GM21528 (cell line): ENCODE results near the gene FYTTD1.

Experiments
- ATAC-seq: cut with Tn5 transposase; IDR thresholded peaks from one replicate; pipeline ENCODE4 v1.9.1; 2021; ENCODE audit warnings: mild to moderate bottlenecking, moderate library complexity; ENCODE audit not compliant: unreplicated experiment, low FRiP score

FYTTD1 gene

DNA sequence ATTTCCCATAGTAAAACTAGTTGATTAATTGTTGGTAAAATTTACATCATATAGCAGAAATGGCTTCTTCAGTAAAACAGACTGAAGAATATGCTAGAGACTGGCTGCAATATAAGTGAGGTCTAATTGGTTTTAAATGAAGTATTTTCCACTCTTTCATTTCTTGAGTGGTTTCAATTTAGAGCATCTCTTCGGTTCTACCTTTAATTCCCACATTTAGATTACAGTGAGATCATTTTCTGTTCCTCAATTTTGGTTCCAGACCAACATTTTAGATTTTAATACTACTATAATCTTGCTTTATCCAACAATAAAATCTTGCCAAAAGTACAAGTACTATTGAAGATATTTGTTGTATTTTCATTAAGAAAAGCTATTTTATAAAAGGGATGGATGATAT, 40.4 kb downstream of the FYTTD1 start:
- ATAC-seq, result no peak

DNA sequence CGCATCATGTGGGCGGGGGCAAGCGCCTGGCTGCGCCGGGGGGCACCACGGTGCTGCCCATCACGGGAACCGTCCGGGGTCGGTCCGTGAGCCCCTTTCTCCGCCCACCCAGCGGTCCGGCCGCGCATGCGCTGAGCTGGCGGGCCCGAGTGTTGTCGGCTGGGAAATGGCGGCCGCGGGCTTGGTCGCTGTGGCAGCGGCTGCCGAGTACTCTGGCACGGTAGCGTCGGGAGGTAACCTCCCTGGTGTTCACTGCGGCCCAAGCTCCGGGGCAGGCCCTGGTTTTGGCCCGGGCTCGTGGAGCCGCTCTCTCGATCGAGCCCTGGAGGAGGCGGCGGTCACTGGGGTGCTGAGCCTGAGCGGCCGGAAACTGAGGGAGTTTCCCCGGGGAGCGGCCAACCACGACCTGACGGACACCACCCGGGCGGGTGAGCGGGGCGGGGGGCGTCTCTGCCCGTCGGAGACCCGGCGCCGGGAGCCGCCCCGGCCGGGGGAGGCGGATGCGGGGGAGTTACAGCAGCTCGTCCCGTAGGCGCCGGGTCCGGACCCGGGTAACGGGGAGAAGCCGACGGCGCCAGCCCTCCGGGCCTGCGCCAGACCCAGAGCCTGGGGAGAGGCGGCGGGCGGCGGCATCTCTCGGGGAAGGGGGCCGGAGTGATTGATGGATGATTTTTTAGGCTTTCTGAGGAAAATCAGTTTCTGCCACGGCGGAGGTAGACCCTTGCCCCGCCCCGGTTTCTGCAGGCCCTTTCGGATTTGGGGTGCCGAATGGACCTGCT, 41.6 kb downstream of the FYTTD1 start, which contains the start of gene LRCH3:
TSS of gene LRCH3 (plus strand) at position 142 of the 779 bp plus-strand sequence. CDS start at position 167, 25 bp downstream.
- peak; percentile 75 for ATAC-seq

DNA sequence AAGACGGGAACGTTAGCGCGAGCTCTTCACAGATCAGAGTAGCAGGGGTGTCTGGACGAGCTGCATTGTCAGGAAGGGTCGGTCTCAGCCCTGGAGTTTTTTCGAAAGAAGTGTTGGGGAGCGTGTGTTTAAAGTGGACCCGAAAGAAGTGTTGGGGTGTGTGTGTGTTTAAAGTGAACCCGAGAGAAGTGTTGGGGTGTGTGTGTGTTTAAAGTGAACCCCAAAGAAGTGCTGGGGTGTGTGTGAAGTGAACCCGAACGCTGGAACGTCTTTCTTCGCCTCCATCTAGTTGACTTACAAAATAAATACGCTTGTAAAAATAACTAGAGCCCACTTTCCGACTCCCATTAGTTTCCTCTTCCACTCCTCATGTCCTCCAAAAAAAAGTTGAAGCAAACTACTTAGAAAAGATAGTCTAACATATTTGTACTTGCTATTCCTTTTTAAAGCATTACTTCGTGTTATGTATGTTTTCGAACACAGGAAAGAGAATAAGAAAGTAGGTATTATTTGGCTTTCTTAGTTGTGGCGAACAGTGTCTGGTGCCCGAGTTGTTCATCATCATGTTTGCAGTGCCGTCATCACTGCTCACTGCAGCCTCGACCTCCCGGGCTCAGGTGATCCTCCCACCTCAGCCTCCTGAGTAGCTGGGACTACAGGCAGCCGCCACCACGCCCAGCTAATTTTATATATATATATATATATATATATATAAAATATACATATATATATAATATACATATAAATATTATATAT, 42.4 kb downstream of the FYTTD1 start:
- ATAC-seq, result peak; percentile 19

DNA sequence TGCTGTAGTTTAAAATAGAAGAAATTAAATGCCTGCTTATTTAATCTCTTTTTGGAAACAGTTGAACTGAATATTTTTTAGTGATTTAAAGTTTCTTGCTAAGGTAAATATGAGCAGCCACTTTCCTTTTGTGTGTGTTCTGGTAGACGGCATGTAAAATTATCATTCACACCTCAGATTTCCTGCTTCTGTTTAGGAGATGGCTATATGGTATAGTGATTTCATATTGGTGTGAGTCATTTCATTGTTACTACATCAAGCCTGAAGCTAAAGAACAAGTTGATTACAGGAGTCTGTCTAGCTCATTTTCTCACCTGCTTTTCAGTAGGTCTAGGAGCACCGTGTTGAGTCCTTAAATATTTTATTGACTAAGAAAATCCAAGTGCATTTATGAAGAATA, 43.6 kb downstream of the FYTTD1 start:
- ATAC-seq, result no peak

DNA sequence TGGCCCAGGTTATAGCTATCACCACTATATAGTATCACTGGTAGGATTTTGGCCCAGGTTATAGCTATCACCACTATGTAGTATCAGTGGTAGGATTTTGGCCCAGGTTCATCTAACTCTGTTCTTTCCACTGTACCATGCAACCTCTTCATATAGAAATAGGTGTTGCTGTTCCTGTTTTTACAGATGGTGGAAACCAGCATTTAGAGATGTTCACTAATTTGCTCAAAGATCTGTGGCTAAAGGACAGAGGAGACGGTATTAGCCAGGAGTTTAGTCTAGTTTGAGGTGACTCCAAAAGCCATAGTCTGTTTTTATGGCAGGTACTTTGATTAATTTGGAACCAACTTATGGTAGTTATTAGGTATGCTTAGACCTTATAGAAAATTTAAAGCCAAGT, 44.4 kb downstream of the FYTTD1 start:
- ATAC-seq, result no peak

DNA sequence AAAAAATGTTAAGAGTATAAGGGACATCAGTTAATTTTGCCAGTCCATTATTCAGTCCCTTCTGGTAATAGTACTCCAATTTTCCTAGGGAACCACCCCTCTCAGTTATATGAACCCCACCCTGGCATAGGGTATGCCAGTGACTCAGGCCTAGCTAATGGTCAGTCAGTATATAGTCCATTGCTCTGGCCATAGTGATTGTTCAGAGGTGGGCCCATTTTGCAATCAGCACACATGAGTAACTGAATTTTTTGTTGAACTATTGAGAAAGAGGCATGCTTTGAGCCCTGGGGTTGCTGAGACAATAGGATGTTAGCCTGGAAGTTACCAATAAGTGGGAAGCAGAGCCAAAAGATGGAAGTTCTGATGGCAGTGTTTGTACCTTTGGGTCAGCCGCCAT, 45.5 kb downstream of the FYTTD1 start:
- no peak for ATAC-seq

DNA sequence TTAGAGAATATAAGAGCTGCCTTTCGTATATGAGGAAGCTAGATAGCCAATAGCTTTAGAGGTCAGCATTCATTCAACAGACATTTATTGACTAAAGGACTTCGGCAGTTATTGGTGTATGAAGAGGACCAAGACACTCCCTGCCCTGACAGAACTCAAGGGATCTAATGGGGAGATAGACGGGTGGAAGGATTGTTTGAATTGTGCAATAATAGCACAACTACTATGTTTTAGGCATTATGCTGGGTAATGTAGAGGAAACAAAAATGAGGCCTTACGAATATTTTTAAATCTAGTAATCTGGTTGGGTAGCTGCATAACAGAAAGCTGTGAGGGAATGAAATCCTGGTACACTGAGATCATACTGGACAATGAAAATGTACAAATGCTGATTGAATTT, 46.4 kb downstream of the FYTTD1 start:
- ATAC-seq, result no peak

DNA sequence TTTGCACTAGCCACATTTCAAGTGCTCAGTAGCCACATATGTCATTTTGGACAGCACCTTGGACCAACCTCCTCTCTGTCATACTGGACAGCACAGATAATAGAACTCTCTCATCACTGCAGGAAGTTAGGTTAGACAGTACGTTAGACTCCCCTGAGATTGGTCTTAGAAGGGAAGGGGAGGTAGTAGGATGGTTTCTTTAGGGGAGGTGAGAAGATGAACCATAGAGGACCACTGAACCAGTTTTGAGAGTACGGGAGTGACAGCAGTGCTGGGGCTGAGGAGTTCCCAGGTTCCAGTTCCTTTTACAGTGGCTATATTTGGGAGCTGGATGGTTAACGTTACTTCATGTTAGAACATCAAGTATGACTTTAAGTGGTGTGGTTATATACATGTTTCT, 49.2 kb downstream of the FYTTD1 start:
- peak; percentile 53 for ATAC-seq

DNA sequence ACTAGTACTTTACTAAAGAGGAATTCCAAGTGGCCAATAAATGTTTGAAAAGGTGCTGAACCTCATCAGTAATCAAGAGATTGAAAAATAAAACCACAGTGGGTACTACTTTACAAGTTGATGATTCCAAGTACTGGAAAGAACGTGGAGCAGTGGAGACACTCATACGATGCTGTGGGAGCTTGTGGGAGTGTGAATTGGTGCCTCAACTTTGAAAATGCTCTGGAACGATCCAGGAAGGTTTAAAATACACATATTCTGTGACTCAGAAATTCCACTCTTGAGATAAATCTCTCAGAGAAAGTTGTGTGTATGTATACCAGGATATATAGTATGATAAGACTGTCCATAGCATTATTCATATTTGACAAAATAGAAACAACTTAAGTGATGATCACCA, 50.7 kb downstream of the FYTTD1 start:
- no peak for ATAC-seq

DNA sequence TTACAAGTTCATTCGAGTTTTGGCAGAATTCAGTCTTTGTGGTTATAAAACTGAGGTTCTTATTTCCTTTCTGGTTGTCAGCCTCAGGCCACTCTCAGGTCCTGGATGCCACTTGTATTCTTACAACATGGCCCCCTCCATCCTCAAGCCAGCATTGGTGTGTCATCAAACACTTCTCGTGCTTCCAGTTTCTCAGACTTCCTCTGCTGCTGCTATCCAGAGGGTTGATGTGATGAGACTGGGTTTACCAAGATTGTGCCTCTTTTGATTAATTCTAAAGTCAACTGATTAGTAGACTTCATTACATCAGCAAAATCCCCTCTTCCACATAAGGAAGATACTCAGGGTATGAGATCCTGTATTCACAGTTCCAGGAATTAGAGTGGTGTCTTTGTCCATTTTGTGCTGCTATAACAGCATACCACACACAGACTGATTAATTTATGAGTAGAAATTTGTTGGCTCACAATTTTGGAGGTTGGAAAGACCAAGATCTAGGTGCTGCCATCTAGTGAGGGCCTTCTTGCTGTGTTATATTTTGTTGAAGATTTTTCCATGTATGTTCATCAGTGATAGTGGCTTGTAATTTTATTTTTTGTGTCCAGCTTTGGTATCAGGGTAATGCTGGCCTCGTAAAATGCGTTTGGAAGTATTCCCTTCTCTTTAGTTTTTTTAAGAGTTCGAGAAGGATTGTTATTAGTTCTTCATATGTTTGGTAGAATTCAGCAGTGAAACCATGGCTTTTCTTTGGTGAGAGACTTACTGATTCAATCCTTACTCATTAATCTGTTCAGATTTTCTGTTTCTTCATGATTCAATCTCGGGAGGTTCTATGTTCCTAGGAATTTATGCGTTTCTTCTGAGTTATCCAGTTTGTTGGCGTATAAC, 52.5 kb downstream of the FYTTD1 start:
- no peak for ATAC-seq

DNA sequence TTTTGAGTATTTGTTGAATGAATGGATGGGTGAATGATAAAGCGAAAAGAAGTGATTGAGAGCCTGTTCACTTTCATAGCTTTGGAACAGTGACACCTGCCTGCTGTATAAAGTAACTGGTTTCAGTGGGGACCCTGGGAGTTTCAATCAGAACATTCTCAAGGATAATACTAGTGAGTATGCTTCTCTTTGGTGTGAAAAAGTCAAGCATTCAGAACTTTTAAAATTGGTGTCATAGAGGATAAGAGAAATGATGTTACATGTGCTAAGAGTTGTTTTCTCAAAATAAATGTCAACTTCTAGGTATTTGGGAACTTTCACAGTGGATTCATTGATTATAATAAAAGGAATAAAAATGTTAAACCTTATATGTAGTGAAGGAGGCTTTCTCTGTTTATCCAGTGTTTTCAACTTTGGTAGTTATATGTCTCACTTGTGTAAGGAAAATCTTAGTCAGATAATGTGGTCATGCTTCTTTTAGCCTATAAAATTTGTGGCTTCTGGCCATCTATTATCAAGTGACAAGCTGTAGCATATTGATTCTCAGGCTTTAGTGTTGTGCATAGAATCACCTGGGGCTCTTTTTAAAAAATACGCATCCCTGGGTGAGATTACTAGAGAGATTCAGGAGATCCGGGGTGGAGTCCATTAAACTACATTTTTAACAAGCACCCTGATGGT, 53.2 kb downstream of the FYTTD1 start:
- no peak for ATAC-seq

DNA sequence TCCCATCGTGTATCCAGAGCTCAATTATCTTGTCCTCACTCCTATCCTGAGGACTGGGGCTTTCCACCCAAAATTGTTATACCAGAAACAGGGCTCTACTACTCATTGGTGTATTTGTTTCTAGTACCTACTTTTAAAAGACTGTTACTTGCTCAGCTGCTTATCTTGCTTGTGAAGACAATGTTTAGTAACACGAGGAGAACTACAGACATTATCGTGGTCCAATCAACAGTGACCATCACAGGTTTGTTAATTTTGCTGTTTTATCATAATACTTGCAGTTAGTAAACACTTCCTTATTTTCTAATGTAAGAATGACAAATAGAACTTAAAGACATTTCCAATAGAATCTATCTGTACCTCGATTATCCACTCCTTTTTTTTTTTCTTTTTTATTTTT, 54.8 kb downstream of the FYTTD1 start:
- ATAC-seq, result no peak

DNA sequence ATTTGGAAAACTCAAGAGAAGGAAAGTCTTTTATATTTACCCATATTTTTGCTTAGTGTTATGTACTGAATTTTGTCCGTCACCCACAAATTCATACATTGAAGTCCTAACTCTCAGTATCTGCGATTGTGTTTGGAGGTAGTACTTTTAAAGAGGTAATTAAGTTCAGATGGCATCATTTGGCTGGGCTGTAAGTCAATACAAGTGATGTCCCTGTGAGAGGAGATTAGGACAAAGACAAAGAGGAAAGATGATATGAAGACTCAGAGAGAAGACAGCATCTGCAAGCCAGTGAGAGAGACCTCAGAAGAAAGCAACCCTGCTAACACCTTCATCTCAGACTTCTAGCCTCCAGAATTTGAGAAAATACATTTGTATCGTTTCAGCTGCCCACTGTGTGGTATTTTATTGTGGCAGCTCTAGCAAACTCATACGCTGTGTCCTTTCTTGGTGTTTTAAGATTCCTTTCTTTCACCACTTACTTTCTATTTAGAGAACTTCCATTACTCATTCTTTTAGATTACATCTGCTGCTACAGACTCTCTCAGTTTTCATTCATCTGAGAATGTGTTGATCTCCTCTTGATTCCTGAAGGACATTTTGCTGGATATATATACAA, 58.4 kb downstream of the FYTTD1 start:
- ATAC-seq, result no peak

DNA sequence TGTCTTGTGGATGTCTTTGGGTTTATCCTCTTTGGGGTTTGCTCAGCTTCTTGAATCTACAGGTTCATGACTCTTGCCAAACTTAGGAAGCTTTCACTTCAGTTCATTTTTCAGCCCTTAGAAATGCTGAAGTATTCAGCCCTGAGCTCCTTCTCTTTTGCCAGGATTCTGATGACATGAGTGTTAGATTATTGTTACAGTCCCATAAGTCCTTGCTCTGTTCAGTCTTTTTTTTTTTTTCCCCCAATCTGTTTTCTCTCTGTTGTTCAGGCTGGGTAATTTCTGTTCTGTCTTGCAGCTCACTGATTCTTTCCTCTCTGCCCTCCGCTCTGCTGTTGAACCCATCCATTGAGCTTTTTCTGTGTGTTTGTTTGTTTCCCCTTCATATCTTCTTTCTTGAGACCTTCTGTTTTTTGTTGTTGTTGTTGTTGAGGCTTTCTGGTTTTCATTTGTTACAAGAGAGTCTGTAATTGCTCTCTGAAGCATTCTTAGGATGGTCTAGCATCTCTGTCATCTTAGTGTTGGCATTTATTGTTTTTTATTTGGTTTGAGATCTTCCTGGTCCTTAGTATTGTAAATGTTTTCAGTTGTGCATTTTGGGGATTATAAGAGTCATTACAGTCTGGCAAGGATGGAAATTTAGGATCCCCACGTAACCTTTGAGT, 59.8 kb downstream of the FYTTD1 start:
- ATAC-seq, result no peak

DNA sequence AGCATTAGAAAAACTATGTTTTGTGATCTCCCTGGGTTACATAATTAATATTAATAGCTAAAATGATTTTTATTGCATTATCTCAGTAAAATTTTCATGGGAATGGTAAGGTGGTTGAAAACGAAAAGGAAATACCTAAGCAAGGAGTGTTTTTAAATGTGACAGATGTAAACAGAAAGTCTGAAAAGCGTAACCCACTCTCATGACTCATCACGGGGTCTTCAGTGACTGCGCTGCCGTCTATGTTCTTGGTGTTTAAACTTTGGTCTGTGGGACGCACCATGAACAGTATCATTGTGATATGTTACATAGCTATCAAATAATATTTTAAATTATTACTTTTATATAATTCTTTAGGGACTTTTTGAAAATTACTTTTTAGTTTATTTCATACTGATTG, 61.2 kb downstream of the FYTTD1 start:
- no peak for ATAC-seq

DNA sequence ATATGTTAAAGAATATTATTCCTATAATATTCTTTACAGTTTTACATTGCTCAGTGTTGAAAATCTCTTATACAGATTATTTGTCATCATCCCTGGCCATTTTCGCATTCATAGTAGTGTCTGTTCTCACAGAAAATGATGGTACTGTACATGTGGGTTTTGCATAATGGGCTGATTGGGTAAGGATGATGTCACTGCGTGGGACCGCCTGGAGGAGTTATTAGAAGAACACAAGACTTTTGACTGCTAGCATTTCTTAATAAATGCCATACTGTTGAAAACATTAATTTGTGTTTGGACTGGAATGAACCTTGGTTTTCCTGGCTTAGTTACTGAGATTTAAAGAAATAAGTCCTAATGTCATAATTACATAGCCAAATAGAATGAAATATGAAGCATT, 61.7 kb downstream of the FYTTD1 start:
- ATAC-seq, result no peak

DNA sequence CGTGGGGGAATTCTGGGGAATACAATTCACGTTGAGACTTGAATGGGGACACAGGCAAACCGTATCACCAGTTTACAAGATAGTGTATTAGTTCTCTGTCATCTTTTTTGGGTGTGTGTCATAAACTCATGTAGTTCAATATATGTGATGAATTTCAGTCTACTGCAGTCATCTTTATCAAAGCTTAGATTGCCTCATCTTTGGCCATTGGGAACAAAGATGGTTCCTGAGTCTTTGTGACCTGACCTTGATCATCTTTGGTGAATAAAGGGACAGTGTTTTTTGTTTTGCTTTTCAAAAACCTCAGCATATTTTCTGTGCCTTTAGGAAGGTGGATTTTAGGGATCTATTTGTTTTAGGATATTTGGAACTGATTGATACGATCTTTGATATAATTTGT, 64.7 kb downstream of the FYTTD1 start:
- no peak for ATAC-seq

DNA sequence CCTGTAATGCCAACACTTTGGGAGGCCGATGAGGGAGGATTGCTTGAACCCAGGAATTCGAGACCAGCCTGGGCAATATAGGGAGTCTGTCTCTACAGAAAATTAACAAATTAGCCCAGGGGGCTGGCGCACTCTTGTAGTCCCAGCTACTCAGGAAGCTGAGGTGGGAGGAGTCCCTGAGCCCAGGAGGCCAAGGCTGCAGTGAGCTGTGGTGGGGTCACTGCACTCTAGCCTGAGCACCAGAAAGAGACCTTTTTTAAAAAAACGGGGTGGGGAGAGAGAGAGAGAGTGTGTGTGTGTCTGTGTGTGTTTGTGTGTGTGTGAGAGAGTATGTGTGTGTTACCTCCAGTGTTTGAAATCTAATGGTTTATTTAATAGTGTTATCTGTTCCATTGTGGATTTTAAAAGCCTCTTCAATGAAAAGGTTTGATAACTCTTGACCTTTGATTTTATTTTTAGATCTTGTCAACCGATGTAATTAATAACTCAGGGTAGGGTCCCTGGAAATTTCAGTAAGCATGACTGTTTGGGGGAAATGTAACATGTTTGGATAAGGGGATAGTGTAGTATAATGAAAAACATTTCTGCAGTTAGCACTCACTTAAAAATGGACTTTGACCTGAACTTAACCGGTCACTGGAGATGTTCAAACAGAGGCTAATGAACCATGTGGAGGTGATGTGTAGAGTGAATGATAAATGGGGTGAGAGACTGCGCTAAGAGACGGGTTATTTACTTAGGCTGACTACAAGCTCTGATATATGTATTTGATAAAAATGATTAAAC, 71.1 kb downstream of the FYTTD1 start:
- ATAC-seq, result no peak
